ENCODE data around the gene KCNMB1.

- TF ChIP-seq ZNF217 (IDR thresholded peaks at IDR 0.05) (no peak), NFXL1 (IDR thresholded peaks at IDR 0.05; ENCODE audit: borderline replicate concordance) (no peak), YY1 (IDR thresholded peaks at IDR 0.05; ENCODE audit: low read depth, low read length) (no peak), BHLHE40 (IDR thresholded peaks at IDR 0.05; ENCODE audit: borderline replicate concordance in 1 of 2, low read depth in 2 of 2, low read length in 1 of 2) (no peak), EZH2 (IDR thresholded peaks at IDR 0.05; ENCODE audit: borderline replicate concordance, control insufficient read depth, low read depth, low read length) (no peak), MEF2B (IDR thresholded peaks at IDR 0.05; ENCODE audit: partially characterized antibody, poor library complexity, severe bottlenecking) (no peak), TCF7 (IDR thresholded peaks at IDR 0.05; ENCODE audit: borderline replicate concordance) (no peak), HCFC1 (IDR thresholded peaks at IDR 0.05; ENCODE audit: low read length) (no peak), POLR2A (IDR thresholded peaks at IDR 0.05; ENCODE audit: low read depth, low read length) (no peak), RAD21 (IDR thresholded peaks at IDR 0.05; ENCODE audit: insufficient read depth, low read depth, low read length) (no peak), EP300 (IDR thresholded peaks at IDR 0.05; ENCODE audit: borderline replicate concordance in 1 of 2, control insufficient read depth in 1 of 2, low read depth in 2 of 2, low read length in 2 of 2) (no peak)
Measured at GRCh38 chr5:170437621-170438375, 48.6 kb upstream of the KCNMB1 start.
